Stimulated activated CD8-positive, alpha-beta memory T cell treated with anti-CD3 and anti-CD28 coated beads, Interleukin-4, amount 100 ng/mL, for 48 hours (primary cell): ENCODE measurements around the gene GRIA3.
"Not testable (repeated sequence)": the region's sequence is repeated elsewhere in the genome, so short reads cannot be mapped to it uniquely, and the experiment has no call there.

ENCODE experiments used
- DNase-seq: peaks from one replicate; pipeline ENCODE4 v3.0.0-alpha.2; 2020

GRIA3 gene

GRCh38 chrX:123277821-123278220, 93.7 kb downstream of the GRIA3 start:
- DNase-seq = no peak

- DNase-seq = no peak
Measured at GRCh38 chrX:123282241-123282640, 98.2 kb downstream of the GRIA3 start.

GRCh38 chrX:123283407-123283806, 99.3 kb downstream of the GRIA3 start:
- DNase-seq = not testable (repeated sequence)

- DNase-seq = no peak
Measured at GRCh38 chrX:123291623-123292022, 107.5 kb downstream of the GRIA3 start.

- DNase-seq = no peak
Measured at GRCh38 chrX:123298026-123298425, 113.9 kb downstream of the GRIA3 start.

- no peak for DNase-seq
Measured at GRCh38 chrX:123303429-123303828, 119.4 kb downstream of the GRIA3 start.

GRCh38 chrX:123308658-123309057, 124.6 kb downstream of the GRIA3 start:
- DNase-seq = no peak

- no peak for DNase-seq
Measured at GRCh38 chrX:123310112-123310511, 126.0 kb downstream of the GRIA3 start.

GRCh38 chrX:123311486-123311885, 127.4 kb downstream of the GRIA3 start:
- DNase-seq = no peak

GRCh38 chrX:123313486-123313885, 129.4 kb downstream of the GRIA3 start:
- no peak for DNase-seq

- DNase-seq = no peak
Measured at GRCh38 chrX:123320622-123321021, 136.5 kb downstream of the GRIA3 start.

GRCh38 chrX:123322536-123322935, 138.5 kb downstream of the GRIA3 start:
- DNase-seq = no peak

- DNase-seq = no peak
Measured at GRCh38 chrX:123324625-123325024, 140.5 kb downstream of the GRIA3 start.

- no peak for DNase-seq
Measured at GRCh38 chrX:123330229-123330942, 146.3 kb downstream of the GRIA3 start.

GRCh38 chrX:123331349-123331748, 147.3 kb downstream of the GRIA3 start:
- DNase-seq = no peak

- no peak for DNase-seq
Measured at GRCh38 chrX:123331859-123332258, 147.8 kb downstream of the GRIA3 start.

- no peak for DNase-seq
Measured at GRCh38 chrX:123336666-123337065, 152.6 kb downstream of the GRIA3 start.

- no peak for DNase-seq
Measured at GRCh38 chrX:123337886-123338639, 154.0 kb downstream of the GRIA3 start.

- no peak for DNase-seq
Measured at GRCh38 chrX:123339221-123339905, 155.3 kb downstream of the GRIA3 start.

- DNase-seq = no peak
Measured at GRCh38 chrX:123340696-123341095, 156.6 kb downstream of the GRIA3 start.

- no peak for DNase-seq
Measured at GRCh38 chrX:123348468-123348867, 164.4 kb downstream of the GRIA3 start.

- DNase-seq = no peak
Measured at GRCh38 chrX:123350226-123350625, 166.1 kb downstream of the GRIA3 start.

GRCh38 chrX:123357941-123358340, 173.9 kb downstream of the GRIA3 start:
- no peak for DNase-seq

- DNase-seq = no peak
Measured at GRCh38 chrX:123358457-123358856, 174.4 kb downstream of the GRIA3 start.
